GM21723 (cell line): ENCODE measurements around the gene FGD4.

Experiments used
- ATAC-seq: cut with Tn5 transposase; IDR thresholded peaks from one replicate; pipeline ENCODE4 v1.9.1; 2021; ENCODE audit warnings: mild to moderate bottlenecking, moderate library complexity; ENCODE audit not compliant: unreplicated experiment

FGD4 gene

DNA sequence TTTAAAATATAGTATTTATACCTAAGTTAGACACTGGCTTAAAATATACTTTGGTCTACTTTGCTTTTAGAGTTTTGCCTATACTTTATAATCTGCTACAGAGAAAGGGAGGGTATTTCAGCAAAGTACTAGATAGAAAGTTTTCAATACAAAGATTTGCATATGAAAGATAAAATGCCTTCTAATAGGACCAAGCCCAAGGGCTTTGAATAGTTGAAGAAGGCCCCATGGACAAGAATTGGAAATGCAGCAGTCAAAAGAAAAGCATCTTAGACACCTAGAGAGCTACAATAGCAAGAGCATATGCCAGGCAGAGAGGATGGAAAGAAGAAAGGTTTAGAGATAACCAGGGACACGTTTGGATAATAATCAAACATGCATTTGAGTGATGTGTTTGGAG is 196.7 kb downstream of the FGD4 start:
- ATAC-seq: no peak

- ATAC-seq: no peak
These were observed 199.3 kb downstream of the FGD4 start for GRCh38 chr12:32598688-32599087.

DNA sequence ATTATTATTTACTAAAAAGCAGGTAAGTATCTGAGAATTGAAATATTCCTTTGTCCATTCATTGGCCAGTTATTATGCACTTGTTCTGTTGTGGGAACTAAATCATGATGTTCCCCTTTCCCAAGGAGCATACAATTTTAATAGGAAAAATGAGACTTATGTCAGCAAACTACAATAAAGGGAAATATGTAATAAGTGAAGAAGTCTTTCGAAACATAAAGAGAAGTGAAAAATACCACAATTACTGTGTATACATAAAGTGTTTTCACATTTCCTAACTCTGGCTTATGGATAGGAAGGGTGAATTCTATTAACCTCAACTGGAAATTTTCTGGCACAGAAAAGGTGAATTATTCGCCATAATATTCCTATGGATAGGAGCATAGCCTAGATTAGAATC is 201.3 kb downstream of the FGD4 start:
- ATAC-seq: no peak

GRCh38 chr12:32603071-32603470 is 203.7 kb downstream of the FGD4 start:
- no peak for ATAC-seq

- ATAC-seq: peak; percentile 86
These were observed 204.5 kb downstream of the FGD4 start for GRCh38 chr12:32603858-32604257.

- no peak for ATAC-seq
These were observed 205.2 kb downstream of the FGD4 start for GRCh38 chr12:32604565-32604964.

- ATAC-seq: no peak
These were observed 206.2 kb downstream of the FGD4 start for GRCh38 chr12:32605326-32606095.

DNA sequence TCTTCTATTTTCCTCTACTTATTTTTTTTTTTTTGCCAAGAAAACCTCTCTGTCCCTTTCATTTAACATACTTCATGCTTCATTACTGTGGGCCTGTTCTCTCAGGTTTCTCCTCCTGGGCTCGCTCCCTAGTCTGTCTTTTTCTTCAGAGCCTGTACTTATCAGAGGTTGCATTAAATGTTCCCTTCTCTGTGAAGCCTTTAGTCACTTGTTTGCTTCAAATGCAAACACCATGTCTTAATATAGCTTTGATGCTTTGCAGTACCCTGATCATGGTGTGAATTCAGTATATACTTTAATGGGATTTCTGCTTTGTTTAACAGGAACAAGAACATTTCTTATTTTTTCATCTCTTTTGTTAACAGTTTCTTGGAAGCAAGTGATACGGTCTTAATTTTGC is 207.1 kb downstream of the FGD4 start:
- no peak for ATAC-seq

GRCh38 chr12:32609966-32610365 is 210.6 kb downstream of the FGD4 start:
- ATAC-seq: peak; percentile 59

DNA sequence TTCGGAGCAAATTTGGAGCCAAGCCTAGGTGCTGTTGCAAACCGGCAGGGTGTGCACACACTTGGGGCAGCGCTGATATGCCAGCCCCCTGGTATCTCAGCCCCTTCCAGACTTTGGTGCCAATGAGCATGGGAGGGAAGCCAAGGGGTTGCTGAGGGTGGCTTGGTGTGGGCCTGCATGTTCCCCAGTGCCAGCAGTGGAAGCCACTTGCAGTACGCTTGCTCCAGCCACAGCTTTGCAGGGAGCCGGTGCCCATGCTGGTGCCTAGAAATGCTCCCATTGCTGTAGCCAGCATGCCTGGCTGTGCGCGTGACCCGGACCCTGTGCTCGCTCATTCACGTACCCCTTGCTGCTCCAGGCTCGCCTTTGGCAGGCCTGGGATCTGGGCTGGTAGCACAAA is 212.6 kb downstream of the FGD4 start:
- no peak for ATAC-seq

DNA sequence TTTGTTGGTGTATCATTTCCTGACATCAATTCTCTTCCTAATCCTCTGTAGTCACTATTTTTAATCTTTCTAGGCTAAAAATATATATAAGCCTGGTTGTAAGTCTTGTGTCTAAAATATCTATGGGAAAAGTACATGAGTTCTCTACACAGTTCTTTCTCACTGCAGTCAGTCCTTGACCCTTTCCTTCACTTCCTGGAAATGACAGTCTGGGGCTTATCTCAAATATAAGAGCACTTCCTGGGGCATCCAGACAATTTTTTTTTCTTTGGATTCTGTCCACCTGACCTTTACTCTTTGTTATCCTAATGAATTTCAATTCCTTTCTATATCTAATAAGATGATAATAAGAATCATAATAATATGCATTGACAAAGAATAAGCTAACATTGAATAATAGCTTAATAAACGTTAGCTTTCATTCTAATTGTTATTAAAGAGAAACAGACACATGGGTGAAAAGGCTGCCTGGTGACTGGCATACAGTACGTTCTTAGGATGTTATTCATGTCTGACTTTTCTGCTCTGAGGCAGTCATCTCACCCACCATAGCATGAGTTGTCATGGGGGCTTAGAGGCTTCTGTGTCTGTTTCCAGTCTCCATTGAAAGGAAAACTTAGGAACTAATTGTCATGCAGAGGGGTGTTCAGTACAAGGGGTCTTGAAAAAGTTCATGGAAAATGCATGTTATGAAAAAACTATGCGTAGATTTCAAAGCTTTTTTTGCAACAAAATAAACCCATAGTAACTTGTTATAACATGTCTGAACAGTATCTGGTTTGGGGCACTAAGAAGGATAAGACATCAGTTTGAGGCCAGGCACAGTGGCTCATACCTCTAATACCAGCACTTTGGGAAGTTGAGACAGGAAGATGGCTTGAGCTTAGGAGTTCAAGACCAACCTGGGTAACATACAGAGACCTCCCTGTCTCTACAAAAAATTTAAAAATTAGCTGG is 213.6 kb downstream of the FGD4 start:
- no peak for ATAC-seq

DNA sequence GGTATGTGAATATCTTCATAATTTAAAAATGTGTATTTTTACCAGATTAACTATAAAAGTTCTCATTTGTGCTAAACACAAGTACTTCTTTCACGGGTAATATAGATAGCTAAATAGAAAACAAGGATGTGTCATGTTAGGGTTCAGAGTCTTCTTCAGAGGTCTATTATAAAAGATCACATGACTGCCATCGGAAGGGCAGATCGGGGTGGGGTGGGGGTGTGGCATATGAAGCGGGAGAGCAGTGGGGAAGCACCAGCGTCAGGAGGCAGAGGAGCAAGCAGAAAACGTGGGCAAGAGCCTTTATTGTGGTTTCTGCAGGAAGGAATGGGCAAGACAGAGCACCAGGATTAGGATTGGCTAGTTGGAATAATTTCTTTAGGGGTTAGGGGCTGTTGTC is 216.1 kb downstream of the FGD4 start:
- ATAC-seq: no peak

GRCh38 chr12:32617534-32617933 is 218.2 kb downstream of the FGD4 start:
- no peak for ATAC-seq

DNA sequence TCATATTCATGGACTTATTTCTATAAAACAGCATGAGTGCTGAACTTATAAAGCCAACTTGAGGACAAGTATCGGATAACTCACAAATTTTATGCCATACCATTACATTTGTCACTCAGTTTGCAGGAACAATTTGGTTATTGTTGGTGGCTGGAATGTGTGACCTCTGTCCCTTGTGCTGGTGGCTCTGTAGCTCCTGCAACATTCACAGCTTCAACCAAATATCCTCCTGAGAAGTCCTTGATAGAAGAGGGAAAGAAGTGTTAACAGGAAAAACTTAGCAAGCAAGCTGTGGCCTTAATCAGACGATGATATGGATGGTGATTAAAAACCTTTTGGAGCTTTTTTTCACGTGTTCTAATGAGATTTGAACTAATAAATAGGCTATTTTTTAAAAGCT is 218.8 kb downstream of the FGD4 start:
- no peak for ATAC-seq

- ATAC-seq: no peak
These were observed 228.6 kb downstream of the FGD4 start for GRCh38 chr12:32627976-32628375.

DNA sequence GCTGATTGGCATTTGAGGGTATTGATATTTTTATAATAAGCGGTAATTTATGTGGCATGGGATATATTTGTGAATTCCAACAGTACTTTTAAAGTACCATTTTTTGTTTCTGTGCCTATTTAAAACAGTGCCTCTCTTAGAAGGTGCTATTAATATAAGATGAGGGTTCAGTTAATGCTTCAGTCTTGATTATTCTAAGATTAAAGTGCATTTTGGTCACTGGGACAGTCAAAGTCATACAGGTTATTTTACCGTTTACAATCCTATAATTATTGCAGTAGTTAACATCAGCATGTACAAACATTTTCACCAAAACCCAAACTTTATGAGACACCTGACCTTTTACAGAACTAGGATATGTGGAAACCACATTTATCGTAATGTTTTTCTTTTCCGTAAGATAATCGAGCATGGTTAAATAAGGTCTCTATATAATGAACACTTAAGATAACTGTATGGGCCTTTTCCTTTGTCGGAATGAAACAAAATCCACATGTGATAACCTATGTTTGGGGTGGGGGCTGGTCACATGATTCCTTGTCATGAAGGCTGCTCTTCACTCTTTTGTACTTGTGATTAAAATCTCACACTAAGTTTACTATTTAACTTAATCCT is 242.0 kb downstream of the FGD4 start:
- ATAC-seq: no peak

DNA sequence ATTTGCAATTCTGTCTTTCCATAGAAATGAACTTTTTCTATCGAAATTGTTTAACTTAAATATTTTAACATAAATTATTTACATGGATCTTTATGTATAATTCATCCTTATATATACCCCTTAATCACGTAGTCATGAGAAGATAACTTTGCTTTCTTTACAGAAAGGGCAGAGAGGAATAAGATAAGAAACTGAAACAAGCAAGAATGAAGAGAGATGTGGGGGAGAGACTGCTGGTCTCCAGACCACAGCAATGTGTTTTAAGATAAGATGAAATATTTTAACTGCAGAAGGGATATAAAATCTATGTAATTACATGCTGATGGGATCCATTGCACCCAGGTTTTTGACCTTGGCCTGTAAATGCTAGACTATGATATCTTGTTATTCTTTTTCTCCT is 245.1 kb downstream of the FGD4 start:
- no peak for ATAC-seq

GRCh38 chr12:32647275-32647674 is 247.9 kb downstream of the FGD4 start:
- ATAC-seq: no peak

DNA sequence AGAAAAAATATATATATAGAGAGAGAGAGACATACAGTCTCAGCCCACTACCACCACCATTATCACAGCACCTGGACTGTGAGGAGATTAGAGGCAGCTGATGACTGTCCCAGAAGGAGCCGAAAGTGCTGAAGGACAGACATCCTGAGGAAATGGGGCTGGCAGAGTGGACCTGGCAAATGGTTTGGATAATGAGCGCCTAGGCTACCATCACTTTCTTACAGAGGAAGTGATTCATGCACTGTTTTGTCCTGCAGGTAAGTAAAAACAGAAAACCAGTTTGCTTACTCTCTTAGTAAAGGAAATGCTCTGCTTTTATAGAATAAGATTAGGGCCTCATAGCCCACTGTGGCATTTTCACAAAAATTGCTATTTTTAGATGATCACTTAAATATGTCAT is 251.2 kb downstream of the FGD4 start:
- ATAC-seq: no peak

DNA sequence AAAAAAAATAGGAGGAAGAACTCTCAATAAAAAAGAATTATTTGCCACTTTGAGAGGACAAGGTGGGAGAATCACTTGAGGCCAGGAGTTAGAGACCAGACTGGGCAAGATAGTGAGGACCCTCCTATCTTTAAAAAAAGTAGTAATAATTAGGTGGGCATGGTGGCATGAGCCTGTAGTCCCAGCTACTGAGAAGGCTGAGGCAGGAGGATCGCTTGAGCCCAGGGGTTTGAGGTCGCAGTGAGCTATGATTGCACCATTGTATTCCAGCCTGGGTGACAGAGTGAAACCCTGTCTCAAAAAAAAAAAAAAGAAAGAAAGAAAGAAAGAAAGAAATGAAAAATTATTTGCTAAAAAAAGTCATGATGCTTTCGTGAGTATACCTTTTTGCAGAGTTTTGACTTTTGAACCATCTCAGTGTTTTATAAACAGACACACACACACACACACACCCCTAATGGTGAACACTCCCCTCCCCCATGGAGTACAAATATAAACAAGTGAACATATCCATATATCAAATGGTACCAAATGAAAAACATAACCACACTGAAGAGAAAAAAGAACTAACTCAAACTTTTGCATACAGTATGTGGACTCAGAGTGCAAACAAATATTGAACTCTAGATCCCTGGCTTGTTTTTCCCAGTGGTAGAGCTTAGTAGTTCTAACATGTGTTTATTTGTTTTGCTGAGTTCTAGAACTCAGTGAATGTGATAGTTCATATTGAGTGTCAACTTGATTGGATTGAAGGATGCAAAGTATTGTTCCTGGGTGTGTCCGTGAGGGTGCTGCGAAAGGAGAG is 252.0 kb downstream of the FGD4 start:
- ATAC-seq: no peak

DNA sequence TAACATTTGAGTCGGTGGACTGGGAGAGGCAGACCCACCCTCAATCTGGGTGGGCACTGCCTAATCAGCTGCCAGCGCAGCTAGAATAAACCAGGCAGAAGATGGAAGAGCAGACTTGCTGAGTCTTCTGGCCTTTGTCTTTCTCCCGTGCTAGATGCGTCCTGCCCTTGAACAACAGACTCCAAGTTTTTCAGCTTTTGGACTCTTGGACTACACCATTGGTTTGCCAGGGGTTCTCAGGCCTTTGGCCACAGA is 252.5 kb downstream of the FGD4 start:
- no peak for ATAC-seq
